ENCODE results near the gene MYO9B. TPM values are rescaled to one million over a fixed set of nuclear protein-coding genes. Genes with fewer than 3 reads are reported as not detected.

MYO9B gene
- total and polyA plus RNA-seq, 12 donors: 19.9 to 55.2 (median 27.9) TPM

- 94 to 96% methylated on average over 25 of the region's 25 CpGs for WGBS, 2 donors
- intact Hi-C loops (cut with DNase I): loop anchor here in 6 of 10 donors (5.0 to 10.0 kb wide), 2 partner anchors 75 to 78 kb away; partner anchors contain the start of gene ANKLE1 (in 6 of the 6)
- H3K27ac ChIP-seq: no peak overlapping the region
- no peak for ATAC-seq
- no peak overlapping the region for H3K4me3 ChIP-seq
- no peaks in the 10 kb centered on the region for H3K27me3 ChIP-seq
- H3K36me3 ChIP-seq: peaks cover 0 to 99% (median 32%) of the 10 kb centered on the region in 9 donors
- H3K4me1 ChIP-seq: no peaks in the 10 kb centered on the region
- no peak for TF ChIP-seq CTCF (IDR thresholded peaks at IDR 0.05)
- H3K9me3 ChIP-seq: no peaks in the 10 kb centered on the region
- no peak for DNase-seq
Observed at GRCh38 chr19:17206736-17207581, 131.4 kb downstream of the MYO9B start.

- WGBS, 2 donors: 74 to 78% methylated on average over 28 of the region's 28 CpGs
- H3K27me3 ChIP-seq: no peaks in the 10 kb centered on the region
- H3K36me3 ChIP-seq: peaks cover 0 to 93% (median 43%) of the 10 kb centered on the region in 9 donors
- H3K4me3 ChIP-seq: no peak overlapping the region
- no peak overlapping the region for H3K27ac ChIP-seq
- TF ChIP-seq CTCF (IDR thresholded peaks at IDR 0.05): no peak
- H3K9me3 ChIP-seq: no peaks in the 10 kb centered on the region
- DNase-seq (no peak), ATAC-seq (peak in 1 of 8 donors; percentile 22)
- H3K4me1 ChIP-seq: peaks cover 0 to 1% (median under 1%) of the 10 kb centered on the region in 9 donors
- intact Hi-C loops (cut with DNase I): loop anchor here in 7 of 10 donors (5.0 to 10.0 kb wide), 2 partner anchors 73 to 75 kb away; partner anchors contain the start of gene ANKLE1 (in 7 of the 7)
Observed at GRCh38 chr19:17209126-17210036, 133.8 kb downstream of the MYO9B start.

GRCh38 chr19:17210296-17210695, 134.7 kb downstream of the MYO9B start:
- ATAC-seq (no peak), DNase-seq (no peak)
- Histone ChIP-seq H3K27me3 (no peaks in the 10 kb centered on the region), H3K9me3 (no peaks in the 10 kb centered on the region), H3K4me1 (peaks cover 0 to 9% (median 6%) of the 10 kb centered on the region in 9 donors), H3K4me3 (no peak overlapping the region), H3K27ac (no peak overlapping the region), H3K36me3 (peaks cover 0 to 84% (median 43%) of the 10 kb centered on the region in 9 donors)
- intact Hi-C loops (cut with DNase I): loop anchor here in 1 of 10 donors (10.0 kb wide), 1 partner anchor 75 kb away; the partner anchor contains the start of gene ANKLE1
- 85 to 86% methylated on average over 14 of the region's 14 CpGs for WGBS, 2 donors
- TF ChIP-seq CTCF (IDR thresholded peaks at IDR 0.05): no peak
